Ovary (tissue), 9 donors: ENCODE measurements around the gene TULP4. TPM values are rescaled to one million over a fixed set of nuclear protein-coding genes. Genes with fewer than 3 reads are reported as not detected.

Experiments used
- DNase-seq, 5 donors: peaks; one replicate each; pipeline ENCODE4 v3.0.0-alpha.2; 2019 to 2020
- H3K27ac ChIP-seq, 2 donors: fragments of 200-600 bp; one replicate each; pipeline versions ENCODE4 v1.5.1 to v1.8.0; 2019 to 2022
- H3K27me3 ChIP-seq: fragments of 200-600 bp; one replicate; pipeline ENCODE4 v1.8.0; 2022
- H3K36me3 ChIP-seq: fragments of 200-600 bp; sonication (generic); one replicate; pipeline ENCODE4 v1.5.1; 2019
- H3K4me1 ChIP-seq: one replicate; pipeline ENCODE4 v1.8.1; 2013; ENCODE audit warnings: mild to moderate bottlenecking, moderate library complexity; ENCODE audit not compliant: insufficient read depth
- H3K4me3 ChIP-seq: fragments of 200-600 bp; sonication (generic); one replicate; pipeline ENCODE4 v1.5.1; 2017
- H3K9me3 ChIP-seq, 2 donors: fragments of 200-600 bp in 1 of 2; sonication (generic) in 1 of 2; one replicate each; pipeline versions ENCODE4 v1.5.1 to v1.8.1; 2013 to 2019; ENCODE audit warnings: mild to moderate bottlenecking in 1 of 2, moderate library complexity in 1 of 2
- EP300 ChIP-seq: sonication (generic); formaldehyde crosslinking; IDR thresholded peaks from one replicate; pipeline ENCODE4 v1.6.1; 2017; ENCODE audit warnings: antibody characterized with exemption
- POLR2A ChIP-seq: fragments of 450-650 bp; IDR thresholded peaks from one replicate; pipeline ENCODE4 v1.6.1; 2017; ENCODE audit warnings: antibody characterized with exemption, mild to moderate bottlenecking, moderate library complexity
- WGBS, 3 donors: extraction: QIAGEN DNeasy Blood & Tissue Kit in 1 of 3; methylation state at CpG; one replicate each; pipeline versions ENCODE4 v1.1.5 to v1.1.7; 2013 to 2017; 5-methylcytosine and 5-hydroxymethylcytosine counted together
- intact Hi-C, 4 donors: fragments of 100-400 bp; cut with DNase I; formaldehyde crosslinking; loops; one replicate each; pipeline versions ENCODE4 v1.11.0 to v1.15.1; 2022 to 2023
- polyA plus RNA-seq, 2 donors: library from polyadenylated mRNA; stranded (reverse); fragments of 200-250 nt in 1 of 2; fragments of 350-450 nt in 1 of 2; fragmentation: Illumina TruSeq in 1 of 2; extraction: RNeasy Lipid Tissue Mini Kit (QIAGEN cat#74804) in 1 of 2; gene quantifications; one replicate each; pipeline ENCODE4 v1.2.3, GENCODE V29; 2013 to 2014
- total RNA-seq, 7 donors: library from RNA; depleted of rRNA in 2 of 7; stranded (reverse); fragments of >200 nt in 2 of 7; fragmentation: NEBNext Ultra II Directional in 3 of 7; extraction: Animal tissue kit (Norgen Biotek cat#: 25700) in 3 of 7; gene quantifications; one replicate each; pipeline versions ENCODE4 v1.1.0 to v1.2.4, GENCODE V29; 2016 to 2023
- TF ChIP-seq, protein P1 (sequence below), 3 donors: fragments of 450-650 bp in 2 of 3; fragments of 200-600 bp in 1 of 3; IDR thresholded peaks; one replicate each; pipeline versions ENCODE4 v1.5.1 to v1.8.0; 2016 to 2022; ENCODE audit warnings: antibody characterized with exemption in 3 of 3, mild to moderate bottlenecking in 1 of 3
- donor health status: DM: no; HTN: no; CAD: no; lungs with moderate emphysema.
- donor health status: DM: no; HTN: no; CAD: no.
- donor health status: Bipolar disorder and iron deficiency.
- donor health status: DM: yes; HTN: yes; CAD: no.
- donor health status: DM: no; HTN: no; CAD: no.
- donor health status: DM: yes; HTN: yes; CAD: no.

The TULP4 gene
- total and polyA plus RNA-seq, 9 donors: 7.5 to 152 (median 92.6) TPM

DNA sequence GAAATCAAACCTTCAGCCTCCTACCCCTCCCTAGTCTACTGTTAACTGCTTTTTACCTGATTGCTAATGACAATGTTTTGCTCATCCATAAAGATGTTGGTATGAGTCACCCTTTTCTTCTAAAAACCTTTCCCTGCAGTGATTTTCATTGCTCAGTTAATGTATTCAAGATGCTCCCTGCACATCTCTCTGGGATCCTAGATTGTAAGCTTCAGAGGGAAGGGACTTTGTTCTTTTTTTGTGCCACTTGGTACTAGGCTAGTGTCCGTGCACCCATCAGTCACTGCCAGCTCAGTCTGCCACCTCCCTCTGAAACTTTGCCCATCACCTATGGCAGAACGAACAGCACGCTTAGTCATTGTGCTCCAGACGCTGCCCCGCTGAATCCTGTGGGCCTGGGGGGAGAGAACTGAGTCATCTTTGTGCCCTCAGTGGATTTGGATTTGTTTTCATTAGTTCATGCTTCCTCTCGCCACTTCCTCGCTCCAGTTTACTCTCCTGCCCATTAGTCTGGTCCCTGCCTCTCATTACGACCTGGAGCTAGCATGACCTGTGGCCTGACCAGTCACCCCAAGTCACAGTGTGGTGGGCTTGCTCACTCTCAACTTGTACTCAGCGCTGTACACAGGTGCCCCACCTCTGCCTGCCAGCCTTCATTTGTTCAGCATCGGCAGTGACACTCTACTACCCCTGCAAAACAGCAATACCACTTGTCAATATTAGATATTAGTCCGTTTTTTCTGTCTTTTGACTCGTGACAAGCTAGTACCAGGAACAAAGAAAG lies 169.6 kb downstream of the TULP4 start:
- Histone ChIP-seq H3K27me3 (no peaks in the 10 kb centered on the region), H3K36me3 (no peaks in the 10 kb centered on the region), H3K4me1 (no peaks in the 10 kb centered on the region), H3K27ac (no peak overlapping the region), H3K9me3 (no peaks in the 10 kb centered on the region), H3K4me3 (no peak overlapping the region)
- TF ChIP-seq, protein P1, sequence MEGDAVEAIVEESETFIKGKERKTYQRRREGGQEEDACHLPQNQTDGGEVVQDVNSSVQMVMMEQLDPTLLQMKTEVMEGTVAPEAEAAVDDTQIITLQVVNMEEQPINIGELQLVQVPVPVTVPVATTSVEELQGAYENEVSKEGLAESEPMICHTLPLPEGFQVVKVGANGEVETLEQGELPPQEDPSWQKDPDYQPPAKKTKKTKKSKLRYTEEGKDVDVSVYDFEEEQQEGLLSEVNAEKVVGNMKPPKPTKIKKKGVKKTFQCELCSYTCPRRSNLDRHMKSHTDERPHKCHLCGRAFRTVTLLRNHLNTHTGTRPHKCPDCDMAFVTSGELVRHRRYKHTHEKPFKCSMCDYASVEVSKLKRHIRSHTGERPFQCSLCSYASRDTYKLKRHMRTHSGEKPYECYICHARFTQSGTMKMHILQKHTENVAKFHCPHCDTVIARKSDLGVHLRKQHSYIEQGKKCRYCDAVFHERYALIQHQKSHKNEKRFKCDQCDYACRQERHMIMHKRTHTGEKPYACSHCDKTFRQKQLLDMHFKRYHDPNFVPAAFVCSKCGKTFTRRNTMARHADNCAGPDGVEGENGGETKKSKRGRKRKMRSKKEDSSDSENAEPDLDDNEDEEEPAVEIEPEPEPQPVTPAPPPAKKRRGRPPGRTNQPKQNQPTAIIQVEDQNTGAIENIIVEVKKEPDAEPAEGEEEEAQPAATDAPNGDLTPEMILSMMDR (IDR thresholded peaks at IDR 0.05): no peak
- TF ChIP-seq EP300: no peak
- TF ChIP-seq POLR2A: no peak
- intact Hi-C loops: no loop called here
- WGBS, 3 donors: 89 to 92% (median 90%) methylated on average over 12 of the region's 12 CpGs
- no peak for DNase-seq

DNA sequence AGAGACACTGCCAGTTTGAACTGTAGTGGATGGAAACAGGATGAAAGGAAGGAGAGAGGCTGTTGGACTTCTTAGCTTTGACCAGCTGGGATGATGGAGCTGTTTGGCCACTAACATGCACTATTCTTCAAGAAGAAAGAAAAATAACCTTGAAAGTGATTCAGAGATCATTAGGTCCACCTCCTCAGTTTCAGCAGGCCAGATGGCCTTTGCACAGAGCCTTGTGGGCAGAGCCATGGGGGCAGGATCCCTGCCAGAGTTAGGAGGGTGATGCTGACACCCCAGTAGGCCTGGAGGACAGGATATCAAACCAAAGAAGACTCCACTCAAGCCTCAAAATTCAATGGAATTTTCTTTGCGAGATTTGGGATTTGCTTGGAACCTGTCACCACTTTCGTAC lies 173.2 kb downstream of the TULP4 start:
- TF ChIP-seq POLR2A (no peak), EP300 (no peak)
- TF ChIP-seq, protein P1 (IDR thresholded peaks at IDR 0.05): no peak
- Histone ChIP-seq H3K27me3 (no peaks in the 10 kb centered on the region), H3K36me3 (no peaks in the 10 kb centered on the region), H3K4me1 (no peaks in the 10 kb centered on the region), H3K4me3 (no peak overlapping the region), H3K9me3 (no peaks in the 10 kb centered on the region), H3K27ac (no peak overlapping the region)
- intact Hi-C loops: no loop called here
- DNase-seq: no peak
- WGBS, 3 donors: 85 to 100% (median 93%) methylated on average over 2 of the region's 2 CpGs

- no peak overlapping the region for H3K4me3 ChIP-seq
- no peaks in the 10 kb centered on the region for H3K36me3 ChIP-seq
- no peaks in the 10 kb centered on the region for H3K4me1 ChIP-seq
- H3K27me3 ChIP-seq: no peaks in the 10 kb centered on the region
- no peak for DNase-seq
- 92 to 95% (median 94%) methylated on average over 5 of the region's 5 CpGs for WGBS, 3 donors
- H3K9me3 ChIP-seq: no peaks in the 10 kb centered on the region
- intact Hi-C loops: no loop called here
- no peak overlapping the region for H3K27ac ChIP-seq
- TF ChIP-seq, protein P1 (IDR thresholded peaks at IDR 0.05): no peak
- TF ChIP-seq EP300 (no peak), POLR2A (no peak)
These were observed 175.2 kb downstream of the TULP4 start for GRCh38 chr6:158487495-158487894.

GRCh38 chr6:158488065-158488464 lies 175.8 kb downstream of the TULP4 start:
- 76 to 83% (median 78%) methylated on average over 4 of the region's 4 CpGs for WGBS, 3 donors
- H3K27me3 ChIP-seq: no peaks in the 10 kb centered on the region
- no peaks in the 10 kb centered on the region for H3K4me1 ChIP-seq
- TF ChIP-seq, protein P1 (IDR thresholded peaks at IDR 0.05): no peak
- no peak for TF ChIP-seq POLR2A
- no peak for TF ChIP-seq EP300
- intact Hi-C loops: no loop called here
- no peaks in the 10 kb centered on the region for H3K9me3 ChIP-seq
- H3K27ac ChIP-seq: no peak overlapping the region
- DNase-seq: no peak
- no peaks in the 10 kb centered on the region for H3K36me3 ChIP-seq
- H3K4me3 ChIP-seq: no peak overlapping the region
